ENCODE data around the gene COX19.
"Not testable (repeated sequence)": the region's sequence is repeated elsewhere in the genome, so short reads cannot be mapped to it uniquely, and the experiment has no call there.

The COX19 gene

DNA sequence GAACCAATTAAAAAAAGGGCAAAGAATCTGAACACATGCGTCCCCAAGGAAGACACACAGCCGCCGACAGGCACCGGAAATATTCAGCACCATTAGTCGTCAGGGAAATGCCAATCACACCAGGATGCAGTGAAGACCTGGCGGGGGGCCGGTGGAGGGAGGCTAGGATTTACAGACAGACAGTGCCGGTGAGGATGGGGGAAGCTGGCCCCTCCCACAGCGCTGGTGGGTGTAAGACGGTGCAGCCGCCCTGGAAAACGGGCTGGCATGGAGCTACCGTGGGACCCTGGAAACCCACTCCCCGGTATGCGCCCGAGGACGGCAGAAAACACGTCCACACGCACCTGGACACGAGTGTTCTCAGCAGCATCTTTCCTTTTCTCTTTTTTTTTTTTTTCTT lies 16.1 kb downstream of the COX19 start:
- DNase-seq, result no peak

DNA sequence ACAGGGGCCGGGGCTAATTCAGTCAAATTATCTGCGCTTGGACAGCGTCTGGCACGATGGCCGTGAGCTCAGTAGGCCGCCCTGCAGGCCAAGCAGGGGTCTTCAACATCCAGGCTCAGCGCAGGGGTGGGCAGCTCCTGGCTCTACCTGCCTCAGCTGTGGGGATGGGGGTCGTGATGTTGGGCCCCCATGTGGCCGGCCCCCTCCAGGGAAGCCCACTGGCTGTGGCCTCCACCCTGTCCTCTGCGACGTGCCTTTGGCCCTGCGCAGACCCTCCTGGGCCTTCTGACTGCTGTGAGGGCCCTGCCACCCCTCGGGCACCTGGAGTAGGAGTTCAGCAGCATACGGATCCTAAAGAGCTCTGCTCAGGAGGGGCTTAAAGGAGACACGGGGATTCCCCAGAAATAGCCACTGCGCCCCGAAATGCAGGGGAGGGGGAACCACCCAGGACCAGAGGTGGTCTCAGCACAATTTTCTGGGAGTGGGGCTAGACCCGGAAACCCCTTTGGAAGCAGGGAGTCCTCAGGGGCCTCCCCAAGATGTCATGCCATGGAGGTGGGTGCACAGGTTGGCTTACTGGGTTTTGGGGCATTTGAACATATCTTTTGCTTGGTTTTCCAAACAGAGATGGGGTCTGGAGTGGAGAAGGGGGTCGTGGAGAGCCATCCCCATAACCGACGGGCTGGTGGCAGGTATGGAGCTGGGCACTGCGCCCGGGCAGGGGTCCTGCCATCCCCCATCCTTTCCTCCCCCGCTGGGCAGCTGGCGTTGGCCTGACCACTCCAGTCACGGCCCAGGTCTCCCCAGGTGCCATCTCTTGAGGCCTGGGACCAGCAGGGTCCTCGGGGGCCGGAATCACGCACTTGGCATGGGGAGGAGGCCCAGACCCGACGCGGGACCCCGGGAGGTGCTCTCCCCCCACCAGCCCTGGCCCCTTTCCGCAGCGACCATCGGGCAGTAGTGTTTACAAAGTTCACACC lies 16.8 kb downstream of the COX19 start:
- DNase-seq, result no peak

DNA sequence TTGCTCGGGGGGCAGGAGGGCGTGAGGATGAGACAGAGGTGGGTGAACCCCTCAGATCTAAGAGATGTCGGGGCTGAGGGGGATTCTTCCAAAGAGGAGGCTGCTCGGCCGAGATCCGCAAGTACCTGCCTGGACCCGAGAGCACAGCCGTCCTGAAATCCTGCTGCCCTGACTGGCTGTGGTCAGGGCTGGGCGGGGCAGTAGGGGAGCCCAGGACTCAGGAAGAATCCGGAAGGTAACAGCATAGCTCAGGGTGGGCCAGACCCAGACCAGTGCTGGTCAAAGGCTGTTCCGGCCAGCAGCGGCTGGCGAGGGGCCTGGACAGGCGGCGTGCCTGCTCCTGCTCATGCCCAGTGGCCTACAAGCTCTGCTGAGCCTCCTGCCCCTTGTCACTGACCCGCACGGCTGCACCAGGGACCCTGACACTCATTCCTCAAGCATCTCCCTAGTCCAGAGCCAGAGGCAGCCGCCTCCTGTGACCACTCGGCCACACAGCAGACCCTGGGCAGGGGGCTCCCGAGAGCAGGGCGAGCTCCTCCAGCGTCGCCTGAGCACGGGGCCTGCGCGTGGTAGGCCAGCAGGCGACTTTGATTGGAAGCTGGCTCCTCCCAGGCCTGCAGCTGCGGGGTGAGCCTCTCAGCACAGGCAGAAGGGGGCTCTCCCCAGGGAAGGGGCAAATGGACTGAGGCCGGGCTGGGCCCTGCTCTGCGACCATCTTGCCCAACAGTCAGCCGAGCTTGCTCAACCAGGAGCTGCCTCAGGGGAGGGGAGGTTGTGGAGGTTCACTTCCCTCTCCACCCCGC lies 17.7 kb downstream of the COX19 start:
- DNase-seq, result no peak

DNA sequence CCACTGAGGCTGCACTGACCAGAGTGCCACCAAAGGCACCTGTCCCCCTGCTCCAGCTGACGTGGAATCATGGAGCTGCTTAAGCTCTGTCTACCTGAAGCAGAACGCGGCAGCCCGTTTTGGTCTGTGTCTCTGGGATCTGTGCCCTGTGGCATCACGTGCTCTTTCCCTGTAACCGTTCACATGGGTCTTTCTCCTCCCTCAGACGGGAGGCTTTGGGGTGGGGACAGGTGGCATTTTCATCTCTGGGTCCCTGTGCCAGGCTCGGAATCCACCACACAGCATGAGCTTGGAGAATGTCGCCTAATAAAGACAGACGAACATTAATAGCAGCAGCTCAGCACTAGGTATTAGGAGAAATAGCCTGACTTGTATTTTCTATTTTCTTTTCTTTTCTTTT lies 19.3 kb downstream of the COX19 start:
- no peak for DNase-seq

DNA sequence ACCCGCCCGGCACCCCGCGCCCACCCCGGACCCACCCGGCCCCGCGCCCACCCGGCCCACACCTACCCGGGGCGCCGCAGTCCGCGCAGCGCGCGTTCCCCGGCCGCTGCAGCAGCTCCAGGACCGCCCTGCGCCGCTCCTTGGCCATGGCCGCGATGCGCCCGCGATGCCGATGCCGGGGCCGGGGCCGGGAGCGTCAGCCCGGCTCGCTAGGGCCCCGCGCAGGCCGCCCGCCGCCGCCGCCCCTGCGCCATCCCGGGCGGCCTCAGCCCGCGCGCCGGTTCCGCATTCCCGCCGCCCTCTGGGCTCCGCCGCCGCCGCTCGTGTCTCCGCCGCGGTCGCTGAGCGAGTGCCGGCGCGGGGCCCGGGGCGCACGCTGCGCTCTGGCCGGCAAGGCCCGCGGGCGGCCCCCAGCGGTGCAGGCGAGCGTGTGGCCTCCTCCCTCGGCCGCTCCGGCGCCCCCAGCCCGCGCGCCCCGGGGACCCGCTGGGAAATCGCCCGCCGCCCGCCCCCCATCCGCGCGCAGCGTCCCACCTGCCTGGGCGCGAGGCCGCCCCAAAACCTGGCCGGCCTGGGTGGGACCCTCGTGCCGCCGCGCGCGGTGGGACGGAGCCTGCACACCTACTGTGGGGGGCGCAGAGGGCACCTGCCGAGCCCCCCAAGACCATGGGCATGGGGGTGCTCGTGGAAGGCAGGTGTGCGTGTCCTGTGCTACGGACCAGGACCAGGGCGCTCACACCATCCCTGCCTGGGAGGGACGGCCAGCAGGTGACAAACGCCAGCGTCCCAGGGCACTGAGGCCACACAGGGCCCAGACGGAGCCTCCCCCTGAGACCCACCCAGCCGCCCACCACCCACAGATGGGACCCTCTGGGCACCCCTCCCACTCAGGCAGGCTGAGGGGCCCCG lies 20.8 kb downstream of the COX19 start, which contains the start of gene ADAP1:
ADAP1 (minus strand) TSS at position 351 of the 909 bp plus-strand sequence; CDS start at position 148, 203 bp downstream.
- DNase-seq, result peak; percentile 74

DNA sequence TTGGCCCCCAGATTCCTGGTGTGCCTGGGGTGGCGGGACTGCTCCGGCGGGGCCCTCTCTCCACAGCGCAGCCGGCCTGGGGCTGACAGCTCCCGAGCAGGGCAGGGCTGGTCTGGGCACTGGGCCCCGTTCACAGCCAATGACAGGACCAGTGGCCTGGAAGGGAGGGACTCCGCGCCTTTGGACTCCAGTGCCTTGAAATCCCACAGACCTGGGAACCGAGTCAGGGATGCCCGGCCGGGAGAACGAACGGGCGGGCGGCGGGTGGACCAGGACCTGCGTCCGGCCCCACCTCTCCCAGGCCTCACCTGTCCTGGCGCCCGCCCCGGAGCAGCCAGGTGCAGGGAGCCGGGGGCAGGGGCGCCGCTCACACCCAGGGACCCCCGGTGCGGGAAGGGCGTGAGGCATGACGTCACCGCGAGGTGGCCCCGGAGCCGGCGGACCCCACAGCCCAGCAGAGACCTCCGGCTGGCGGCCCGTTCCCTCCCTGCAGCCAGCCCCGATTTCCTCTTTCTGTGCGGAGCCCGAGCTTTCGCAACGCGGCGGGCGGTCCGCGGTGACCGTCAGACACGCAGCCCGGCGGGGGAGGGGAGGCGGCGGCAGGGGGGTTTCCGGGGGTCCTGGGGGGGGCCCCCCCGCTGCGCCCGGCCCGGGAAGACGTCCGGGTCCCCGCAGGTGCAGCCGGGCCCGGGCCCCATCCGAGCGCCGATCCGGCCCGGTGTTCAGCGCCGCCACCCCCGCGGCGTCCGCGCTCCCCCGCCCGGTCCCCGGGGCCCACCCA lies 21.6 kb downstream of the COX19 start:
- DNase-seq, result peak; percentile 36

DNA sequence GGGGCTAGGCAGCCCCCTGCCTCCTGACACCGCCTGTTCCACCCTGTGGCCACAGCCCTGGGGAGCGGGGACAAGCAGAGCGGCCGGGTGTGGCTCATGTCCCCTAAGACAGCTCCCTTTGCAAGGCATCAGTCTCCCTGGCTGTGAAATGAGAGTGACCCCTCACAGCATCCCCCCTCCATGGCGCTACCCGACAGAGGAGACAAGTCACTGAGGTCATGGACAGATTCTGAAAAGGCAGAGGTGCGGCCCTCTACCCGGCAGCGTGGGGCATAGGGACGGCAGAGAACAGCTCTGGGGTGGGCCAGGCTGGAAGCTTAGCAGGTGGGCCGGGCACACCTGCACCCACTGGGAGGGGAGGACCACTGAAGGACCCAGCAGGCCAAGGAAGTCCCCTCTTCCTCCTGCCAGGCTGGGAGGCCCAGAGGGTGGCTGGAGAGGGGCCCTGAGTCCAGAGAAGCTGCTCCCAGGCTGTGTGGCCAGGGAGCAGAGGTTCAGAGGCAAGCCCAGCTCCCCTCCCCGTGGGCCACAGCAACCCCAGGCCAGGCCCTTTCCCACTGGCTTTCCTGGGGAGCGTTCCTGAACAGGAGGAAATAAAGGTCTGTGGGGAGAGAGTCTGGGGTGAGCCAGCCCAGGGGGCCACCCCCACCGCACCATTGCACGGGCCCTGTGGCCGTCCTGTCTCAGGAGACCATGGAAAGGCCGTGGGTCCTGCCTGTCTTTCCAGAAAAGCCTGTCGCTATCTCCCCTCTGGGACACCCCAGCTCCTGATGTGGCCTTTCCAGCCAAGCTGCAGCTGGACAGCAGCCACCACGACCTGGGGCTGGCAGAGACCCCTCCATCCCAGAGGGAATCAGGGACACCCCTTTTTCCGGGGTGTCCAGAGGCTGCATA lies 22.6 kb downstream of the COX19 start:
- no peak for DNase-seq

DNA sequence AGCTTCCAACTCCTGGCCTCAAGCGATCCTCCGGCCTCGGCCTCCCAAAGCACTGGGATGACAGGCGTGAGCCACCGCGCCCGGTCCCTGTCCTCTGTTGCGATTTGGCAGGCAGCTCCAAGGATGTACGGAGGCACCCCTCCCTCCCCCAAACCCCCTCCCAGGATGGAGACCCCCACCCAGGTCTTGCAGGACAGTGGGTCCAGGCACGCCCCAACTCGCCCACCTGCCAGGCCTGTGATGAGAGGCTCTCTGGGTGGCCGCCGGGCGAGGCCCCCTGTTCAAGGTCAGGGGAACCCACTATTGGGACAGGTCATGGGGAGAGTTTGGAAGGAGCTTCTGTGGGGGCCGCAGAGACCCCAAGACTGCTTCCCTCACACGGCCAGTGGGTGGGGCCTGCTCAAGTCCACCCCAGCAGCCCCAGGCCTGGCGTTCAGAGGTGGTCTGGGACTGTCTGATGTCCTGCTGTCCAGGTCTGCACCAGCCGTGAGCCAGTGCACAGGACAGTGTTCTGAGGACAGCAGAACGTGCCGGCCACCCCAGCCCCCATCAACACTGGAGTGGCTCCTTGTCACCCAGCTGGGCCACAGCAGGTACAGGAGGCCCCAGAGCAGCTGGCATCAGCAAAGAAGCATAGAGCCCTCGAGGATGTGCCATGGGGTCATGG lies 23.3 kb downstream of the COX19 start:
- no peak for DNase-seq

DNA sequence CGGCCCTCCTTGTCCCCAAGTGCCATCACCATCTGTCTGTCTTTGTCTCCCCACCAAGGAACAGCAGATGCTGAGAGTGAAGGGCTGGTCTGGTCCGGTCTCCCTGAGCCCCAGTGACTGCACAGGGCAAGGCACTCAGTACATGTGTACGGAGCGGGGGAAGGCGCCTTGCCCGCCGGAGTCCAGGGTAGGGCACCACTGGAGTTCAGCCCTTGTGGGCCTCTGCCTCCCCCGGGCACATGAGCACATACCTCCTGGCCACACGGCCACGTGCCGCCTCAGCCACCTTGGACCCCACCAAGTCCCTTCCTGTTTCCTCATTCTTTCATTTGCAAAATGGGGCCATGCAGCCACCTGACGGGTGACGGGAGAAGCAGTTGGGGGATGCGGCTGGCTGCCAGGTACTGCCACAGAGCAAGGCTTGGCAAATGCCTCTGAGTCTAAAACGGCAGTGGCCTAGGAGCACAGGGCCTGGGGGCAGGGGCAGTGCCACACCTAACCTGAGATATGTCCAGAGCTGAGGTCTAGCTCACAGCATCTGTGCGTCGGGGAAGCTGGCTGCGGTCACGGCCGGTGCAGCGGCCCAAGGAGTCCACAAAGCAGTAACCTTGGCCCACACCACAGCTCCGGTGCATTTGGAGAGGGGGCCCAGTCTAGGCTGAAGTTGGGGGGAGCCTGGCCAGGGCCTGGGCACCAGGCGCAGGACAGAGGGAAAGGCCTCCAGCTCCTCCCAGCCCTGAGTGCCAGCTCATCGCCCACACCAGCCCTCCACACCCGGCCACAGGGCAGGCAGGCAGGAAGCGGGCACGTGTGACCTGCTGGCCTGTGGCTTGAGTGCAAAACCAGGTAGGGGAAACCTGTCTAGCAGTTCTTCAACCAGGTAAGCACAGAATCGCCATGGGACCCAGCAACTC lies 26.1 kb downstream of the COX19 start:
- DNase-seq, result no peak

DNA sequence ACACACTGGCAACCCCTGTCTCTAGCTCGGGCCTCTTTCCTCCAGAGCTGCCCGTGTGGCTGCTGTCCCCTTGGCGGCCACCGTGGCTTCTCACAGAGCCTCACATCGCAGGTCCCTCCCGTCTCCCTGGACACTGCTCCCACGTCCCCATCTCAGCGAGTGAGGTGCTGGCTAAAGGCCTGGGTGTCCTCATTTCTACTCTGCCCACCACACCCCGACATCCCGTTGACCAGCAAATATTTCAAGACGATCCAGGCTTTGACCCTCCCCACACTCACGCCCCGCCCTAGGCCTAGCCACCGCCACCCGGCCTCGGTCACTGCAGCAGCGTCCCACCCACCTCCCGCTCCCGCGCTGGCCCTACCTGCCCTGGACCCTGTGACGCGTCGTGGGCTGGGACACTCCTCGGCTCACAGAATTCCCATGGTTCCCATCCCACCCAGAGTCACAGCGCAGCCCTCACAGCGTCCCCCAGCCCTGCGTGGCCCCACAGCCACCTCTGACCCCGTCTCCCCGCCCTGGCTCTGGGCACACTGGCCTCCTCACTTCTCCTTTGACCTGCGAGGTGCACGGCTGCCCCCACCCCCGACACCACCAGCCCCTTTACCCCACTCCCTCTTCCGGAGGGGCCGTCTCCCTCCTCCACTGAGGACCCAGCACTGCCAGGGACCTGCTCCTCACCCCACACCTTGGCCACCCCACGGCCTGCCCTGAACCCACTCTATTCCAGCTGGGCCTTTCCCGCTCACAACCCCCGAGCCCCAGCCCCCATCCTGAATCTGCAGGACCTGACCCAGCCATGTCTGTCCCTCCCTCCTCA lies 27.7 kb downstream of the COX19 start:
- DNase-seq, result no peak

DNA sequence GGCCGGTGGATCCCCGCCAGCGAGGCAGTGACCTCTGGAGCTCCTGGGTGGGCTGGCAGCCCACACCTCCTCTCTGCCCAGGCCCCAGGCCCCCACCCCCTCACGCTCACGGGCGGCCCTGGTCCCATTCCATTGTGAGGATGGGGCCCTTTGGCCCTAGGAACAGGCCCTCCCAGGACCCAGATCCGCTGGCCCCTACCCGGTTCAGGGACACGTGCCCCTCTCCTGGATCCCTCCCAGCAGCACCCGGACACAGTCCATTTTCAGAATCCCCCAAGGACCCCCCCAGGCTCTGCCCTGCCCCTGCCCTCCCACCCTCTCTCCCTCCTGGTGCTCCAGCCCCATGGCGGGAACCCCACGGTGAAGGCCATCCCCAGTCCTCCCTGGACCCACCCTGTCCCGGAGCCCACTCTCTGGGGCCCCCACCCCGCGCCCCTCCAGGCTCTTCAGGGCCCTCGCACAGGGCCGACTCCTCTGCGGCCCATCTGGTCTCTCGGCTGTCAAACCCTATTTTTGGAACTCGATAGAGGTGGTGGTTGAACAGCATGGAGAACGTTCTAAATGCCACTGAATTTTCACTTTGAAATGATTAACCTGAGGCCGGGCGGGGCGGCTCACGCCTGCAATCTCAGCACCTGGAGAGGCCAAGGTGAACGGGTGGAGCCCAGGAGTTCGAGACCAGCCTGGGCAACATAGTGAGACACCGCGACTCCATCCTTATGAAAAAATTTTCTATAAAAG lies 28.9 kb downstream of the COX19 start:
- no peak for DNase-seq

DNA sequence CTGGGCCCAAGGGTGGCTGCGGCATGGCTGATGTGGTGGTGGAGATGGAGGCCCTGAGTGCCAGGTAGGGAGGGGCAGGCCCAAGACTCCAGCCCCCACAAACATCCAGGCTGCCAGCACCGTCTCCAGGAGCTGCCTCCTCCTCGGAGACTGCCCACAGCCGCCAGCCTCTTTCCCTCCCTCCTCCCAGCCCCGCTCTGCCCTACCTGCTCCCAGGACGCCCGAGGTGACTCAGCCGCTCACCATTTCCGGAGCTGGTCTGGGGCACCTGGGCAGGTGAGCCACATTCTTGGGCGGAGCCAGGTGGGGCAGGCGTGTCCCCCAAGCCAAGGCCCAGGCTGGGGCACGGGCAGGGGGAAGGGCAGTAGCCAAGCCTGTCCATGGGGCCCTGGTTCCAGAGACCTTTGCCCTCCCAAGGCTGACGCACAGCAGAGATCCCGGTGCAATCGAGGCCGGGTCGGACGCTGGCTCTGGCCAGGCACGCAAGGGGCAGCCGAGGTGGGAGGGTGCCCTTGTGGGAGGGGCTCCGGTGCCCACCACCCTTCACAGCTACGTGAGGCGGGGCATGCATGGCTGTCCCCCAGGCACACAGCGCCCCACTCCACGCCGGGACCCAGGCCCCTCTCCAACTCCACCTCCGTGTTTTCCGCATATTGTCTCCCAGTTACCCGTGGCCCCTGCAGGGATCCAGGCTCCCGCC lies 29.6 kb downstream of the COX19 start:
- no peak for DNase-seq

DNA sequence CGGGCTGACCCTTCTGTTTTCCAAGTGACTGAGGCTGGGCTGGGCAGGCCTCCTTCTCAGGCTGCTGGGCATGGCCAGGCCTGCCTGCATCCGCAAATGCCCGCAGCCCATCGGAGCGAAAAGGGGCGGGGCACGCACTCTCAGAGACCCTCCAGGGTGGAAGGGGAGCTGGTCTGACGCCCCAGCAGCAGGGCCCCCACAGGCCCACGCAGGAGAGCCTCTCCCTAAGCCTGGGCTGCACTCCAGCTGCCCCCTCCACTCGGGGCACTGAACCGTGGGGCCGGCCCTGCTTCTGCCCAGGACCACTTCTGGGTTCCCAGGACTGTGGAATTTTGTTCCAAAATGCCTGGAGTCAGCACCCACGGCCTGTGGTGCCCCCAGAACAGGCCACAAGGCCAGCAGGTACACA lies 30.2 kb downstream of the COX19 start:
- DNase-seq, result no peak

DNA sequence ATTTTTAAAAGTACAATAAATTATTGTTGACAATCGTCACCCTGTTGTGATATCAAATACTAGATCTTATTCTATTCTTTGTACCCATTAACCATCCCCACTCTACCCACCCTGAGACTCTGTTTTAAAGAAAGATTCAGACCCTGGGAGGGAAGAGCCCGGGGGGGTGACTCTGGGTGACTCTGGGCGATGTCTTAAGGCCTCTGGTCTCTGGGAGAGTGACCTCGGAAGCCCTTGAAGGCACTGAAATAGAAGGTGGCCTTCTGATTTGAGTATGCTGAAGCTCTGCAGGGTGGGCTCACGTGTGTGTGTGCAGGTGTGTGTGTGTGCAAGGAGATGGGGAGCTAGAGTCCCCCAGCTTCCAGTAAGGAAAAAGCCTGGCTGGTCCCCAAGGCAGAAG lies 30.6 kb downstream of the COX19 start:
- DNase-seq, result no peak

DNA sequence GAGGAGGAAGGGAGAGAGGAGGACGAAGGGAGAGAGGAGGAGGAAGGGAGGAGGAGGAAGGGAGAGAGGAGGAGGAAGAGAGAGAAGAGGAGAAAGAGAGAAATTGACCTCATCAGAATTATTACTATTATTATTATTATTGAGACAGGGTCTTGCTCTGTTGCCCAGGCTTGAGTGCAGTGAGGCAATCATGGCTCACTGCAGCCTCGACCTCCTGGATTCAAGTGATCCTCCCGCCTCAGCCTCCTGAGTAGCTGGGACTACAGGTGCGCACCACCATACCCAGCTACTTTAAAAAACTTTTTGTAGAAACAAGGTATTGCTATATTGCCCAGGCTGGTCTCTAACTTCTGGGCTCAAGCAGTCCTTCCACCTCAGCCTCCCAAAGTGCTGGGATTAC lies 31.6 kb downstream of the COX19 start:
- DNase-seq, result not testable (repeated sequence)

DNA sequence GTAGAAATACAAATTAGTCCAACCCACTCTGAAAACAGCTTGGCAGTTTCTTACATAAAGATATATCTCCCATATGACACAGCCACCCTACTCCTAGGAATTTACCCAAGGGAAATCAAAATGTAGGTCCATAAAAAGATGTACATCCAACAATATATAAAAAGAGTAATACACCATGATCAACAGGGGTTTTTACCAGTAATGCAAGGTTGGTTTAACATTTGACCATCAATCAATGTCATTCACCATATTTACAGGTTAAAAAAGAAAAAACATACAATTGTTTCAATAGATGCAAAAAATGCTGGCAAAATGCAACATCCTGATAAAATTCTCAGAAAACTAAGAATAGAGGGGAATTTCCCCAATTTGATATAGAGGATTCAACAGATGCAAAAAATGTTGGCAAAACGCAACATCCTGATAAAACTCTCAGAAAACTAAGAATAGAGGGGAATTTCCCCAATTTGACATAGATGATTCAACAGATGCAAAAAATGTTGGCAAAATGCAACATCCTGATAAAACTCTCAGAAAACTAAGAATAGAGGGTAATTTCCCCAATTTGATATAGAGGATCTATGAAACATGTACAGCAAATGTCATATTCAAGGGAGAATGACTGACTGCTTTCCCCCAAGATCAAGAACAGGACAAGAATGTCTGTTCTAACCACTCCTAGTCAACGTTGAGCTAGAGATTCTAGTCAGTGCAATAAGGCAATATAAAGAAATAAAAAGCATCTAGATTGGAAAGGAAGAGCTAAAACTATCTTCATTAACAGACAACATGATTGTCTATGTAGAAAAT lies 34.5 kb downstream of the COX19 start:
- DNase-seq, result no peak
